ENCODE measurements around the gene GNB4.
A peak's percentile ranks its signal among the peaks of the same experiment; 100 is the strongest.

Gene GNB4

DNA sequence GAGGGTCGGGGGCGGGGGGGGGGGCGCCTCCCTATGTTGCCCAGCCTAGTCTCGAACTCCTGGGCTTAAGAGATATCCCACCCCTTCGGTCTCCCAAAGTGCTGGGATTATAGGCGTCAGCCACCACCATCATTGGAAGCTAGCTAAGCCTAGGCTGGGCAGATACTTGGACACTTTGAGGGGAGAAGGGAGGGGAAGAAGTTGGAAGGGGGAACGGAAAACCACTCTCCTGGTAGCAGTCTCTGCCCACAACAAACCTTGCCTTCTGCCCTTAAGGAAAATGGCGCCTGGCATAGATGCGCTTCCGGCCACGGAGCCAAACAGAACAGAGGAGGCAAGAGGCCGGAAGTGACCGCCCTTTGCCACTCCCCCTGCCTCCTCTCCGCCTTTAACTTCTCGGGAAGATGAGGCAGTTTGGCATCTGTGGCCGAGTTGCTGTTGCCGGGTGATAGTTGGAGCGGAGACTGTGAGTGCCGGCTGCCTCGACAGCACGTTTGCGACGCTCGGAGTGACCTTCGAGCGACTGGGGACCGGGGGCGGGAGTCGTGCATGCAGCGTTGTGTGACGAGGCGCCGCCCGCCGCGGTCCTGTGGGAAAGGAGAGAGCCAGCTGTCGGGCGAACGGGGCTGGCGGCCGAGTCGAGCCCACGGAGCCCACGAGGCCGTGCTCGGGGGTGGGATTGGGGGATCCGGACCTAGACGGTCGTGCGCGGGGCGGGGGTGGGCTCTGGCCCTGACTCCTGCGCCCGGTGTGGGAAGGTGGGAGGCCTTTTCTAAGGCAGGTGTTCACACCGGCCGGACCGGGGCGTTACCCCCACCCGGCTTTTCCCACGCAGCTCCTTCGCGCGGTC is 103.7 kb downstream of the GNB4 start, which contains the start of gene MFN1:
MFN1 (plus strand) TSS at position 365 of the 850 bp plus-strand sequence. CDS start 1,143 bp downstream, outside the sequence.
- FAIRE-seq (no peak), DNase-seq (ENCODE audit: insufficient read length, low spot score) (peak; percentile 71)
- TF ChIP-seq PAX5 (IDR thresholded peaks at IDR 0.05; ENCODE audit: insufficient read depth, low read length, severe bottlenecking) (peak; percentile 90), POLR2AphosphoS5 (IDR thresholded peaks at IDR 0.05; ENCODE audit: low read depth, low read length) (peak; percentile 92), POU2F2 (IDR thresholded peaks at IDR 0.05; ENCODE audit: low read depth, low read length) (peak; percentile 75), POLR2A (IDR thresholded peaks at IDR 0.05; ENCODE audit: low read depth, low read length) (peak; percentile 95), TAF1 (IDR thresholded peaks at IDR 0.05; ENCODE audit: low read depth, low read length) (peak; percentile 81), SPI1 (IDR thresholded peaks at IDR 0.05; ENCODE audit: low read depth, low read length) (0 out of 2 replicates have a peak, but pooled peaks have one; percentile 24)
